GM19023 (cell line): ENCODE results near the gene SVIL.
"Not testable (repeated sequence)": the region's sequence is repeated elsewhere in the genome, so short reads cannot be mapped to it uniquely, and the experiment has no call there.

Experiments used
- ATAC-seq: cut with Tn5 transposase; IDR thresholded peaks from one replicate; pipeline ENCODE4 v1.9.1; 2021; ENCODE audit warnings: mild to moderate bottlenecking, moderate library complexity; ENCODE audit not compliant: unreplicated experiment

Gene SVIL

DNA sequence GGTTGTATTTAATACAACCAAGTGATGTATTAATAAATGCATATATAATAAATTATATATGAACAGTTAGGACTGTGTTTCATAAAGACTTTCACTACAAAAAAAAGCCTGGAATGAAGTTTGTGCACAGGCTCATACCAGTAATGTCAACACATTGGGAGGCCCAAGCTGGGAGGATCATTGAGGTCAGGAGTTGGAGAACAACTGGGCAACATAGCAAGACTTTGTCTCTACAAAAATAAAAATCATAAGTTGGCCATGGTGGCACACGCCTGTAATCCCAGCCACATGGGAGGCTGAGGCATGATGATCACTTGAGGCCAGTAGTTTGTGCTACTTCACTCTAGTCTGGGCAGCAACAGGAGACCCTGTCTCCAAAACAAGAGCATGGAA, 15.8 kb upstream of the SVIL start:
- ATAC-seq, result no peak

DNA sequence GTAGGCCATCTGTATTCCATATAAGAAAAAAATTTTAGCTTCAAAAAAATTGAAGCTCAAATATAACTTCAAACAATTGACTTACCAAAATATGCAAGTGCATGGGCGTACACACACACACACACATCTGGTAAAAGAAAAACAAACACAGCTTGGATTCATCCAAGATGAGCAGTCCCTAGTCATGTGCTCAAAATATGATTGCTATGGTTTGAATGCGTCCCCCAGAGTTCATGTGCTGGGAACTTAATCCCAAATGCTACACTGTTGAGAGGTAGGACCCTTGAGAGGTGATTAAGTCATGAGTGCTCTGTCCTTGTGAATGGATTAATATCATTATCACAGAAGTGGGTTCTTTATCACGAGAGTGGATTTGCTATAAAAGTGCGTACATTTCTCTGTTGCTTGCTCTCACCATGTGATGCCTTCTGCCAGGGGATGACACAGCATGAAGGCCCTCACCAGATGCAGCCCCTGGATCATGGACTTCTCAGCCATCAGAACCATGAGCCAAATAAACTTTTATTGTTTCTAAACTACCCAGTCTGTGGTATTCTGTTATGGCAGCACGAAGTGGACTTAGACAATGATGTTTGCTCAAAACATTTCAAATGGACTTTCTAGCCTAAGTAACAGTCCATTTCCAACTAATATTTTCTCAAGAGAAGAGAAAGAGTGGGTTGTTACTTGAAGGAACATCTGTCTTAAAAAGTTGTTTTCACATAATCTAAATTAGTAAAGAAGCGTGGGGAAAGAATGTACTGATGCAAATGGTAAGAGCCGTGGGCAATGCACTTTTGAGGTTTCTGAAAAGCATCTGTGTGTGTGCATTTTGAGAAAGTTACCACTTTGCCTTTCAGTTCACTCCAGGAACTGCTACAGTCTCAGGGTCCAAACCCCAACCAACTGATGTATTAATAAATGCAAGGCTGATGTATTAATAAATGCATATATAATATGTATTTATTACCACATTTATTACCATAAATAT, 15.1 kb upstream of the SVIL start:
- ATAC-seq, result no peak

DNA sequence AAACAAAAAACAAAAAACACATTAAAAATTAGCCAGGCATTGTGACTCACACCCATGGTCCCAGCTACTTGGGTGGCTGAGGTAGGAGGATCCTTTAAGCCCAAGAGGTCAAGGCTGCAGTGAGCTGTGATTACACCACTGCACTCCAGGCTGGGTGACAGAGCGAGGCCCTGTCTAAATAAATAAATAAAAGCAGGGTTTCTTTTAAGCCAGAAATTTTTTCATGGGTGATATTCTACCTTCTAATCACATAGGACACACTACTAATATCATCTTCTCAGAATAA, 14.2 kb upstream of the SVIL start:
- ATAC-seq, result no peak

DNA sequence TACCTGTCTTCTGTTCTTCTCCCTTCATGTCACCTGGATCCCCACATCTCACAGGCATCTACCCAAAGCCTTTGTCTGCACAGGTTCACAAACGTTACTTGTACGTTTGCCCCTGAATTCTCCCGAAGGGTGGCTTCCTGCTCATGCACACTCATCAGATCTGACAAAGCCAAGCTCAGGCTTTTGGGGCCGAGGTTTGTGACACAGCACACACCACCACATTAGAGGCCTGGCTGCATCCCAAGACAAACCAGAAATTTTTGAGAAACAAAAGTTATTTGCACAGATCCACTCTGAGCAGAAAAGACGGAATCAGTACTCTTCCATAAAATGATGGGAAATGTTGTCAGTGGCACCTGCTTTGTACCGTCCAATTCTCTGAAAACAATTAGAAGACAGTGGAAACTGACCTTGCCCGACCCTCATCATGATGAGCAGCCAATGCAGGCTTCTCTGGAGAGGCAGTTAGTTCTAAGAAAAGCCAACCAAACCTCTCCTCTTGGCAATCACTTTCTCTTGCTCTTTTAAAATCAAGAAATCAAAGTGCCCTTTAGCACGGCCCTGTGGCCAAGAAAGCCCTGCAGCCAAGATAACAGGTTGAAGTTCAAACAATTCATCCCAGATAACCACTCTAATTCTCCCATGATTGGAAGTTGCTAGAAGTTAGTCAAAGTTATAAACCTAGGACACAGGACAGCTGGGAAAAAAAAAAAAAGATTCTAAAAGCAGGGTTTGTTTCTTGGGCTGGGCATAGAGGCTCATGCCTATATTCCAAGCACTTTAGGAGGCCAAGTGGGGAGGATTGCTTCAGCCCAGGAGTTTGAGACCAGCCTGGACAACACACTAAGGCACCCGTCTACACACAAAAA, 13.6 kb upstream of the SVIL start:
- ATAC-seq, result no peak

DNA sequence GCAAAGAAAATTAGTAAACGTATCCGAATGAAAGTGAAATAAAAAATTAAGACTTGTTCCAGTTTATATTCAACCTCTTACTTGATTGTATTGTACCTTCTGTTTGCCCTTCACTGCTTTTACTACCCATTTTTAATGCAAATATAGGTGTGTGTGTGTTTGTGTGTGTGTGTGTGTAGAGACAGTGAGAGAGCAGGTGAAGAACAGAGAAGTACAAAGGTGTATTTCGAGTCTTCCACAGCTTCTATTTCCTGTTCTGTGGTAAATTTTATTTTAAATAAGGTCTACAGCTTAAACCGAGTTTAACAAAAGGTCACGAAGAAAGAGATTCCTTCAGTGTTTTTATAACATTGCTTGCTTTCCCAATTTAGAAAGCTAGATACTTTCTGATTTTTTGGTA, 12.7 kb upstream of the SVIL start:
- ATAC-seq, result no peak

DNA sequence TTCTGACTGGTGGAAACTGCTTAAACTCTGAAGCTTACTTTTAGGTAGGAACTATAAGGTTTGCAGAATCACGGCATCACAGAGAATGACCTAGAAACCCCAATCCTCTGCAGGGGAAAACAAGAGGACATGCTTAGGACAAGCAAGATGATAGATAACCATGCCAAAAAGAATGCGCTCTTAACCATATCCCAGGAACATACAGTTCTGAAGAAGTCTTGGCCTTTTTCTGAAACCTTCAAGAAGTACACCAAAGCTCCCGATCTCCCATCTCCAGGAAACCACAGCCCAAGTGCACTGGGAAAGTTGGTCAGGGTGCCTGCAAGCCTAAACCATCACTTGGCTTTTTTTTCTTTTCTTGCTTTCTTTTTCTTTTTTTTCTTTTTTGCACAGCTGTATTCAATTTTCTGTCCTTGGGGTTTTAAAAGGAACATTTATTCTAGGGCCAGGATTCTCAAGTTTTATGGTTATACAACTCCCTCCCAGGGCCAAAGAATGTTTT, 12.2 kb upstream of the SVIL start:
- ATAC-seq, result no peak

DNA sequence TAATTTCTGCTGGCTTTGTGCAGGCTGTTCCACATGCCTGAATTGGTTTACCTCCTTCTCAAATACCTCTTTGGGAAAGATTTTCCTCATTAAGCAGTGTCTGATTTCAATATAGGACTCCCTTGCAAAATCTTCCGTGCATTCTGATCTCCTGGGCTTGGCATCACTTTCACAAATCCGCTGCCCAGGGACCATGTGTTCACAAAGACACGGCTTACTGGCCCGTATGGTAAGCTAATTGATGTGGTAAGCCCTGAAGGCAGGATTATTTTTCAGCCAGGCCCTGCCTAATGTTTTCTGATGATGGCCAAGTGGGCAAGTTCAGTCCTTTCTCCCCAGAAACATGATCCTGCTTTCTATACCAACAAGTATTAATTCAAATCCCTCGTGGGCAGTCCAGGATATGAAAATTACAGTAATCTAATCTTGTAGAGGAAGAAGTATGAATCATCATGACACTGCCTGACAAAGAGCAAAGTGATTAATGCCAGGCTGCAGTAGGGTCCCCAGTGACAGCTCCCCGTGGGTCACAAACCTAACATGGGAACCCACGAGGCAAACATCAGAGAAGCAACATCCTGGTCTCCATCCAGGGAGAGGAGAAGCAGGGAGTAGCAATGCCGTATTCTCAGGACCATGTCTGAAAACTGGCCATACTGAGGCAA, 11.6 kb upstream of the SVIL start:
- ATAC-seq, result no peak

DNA sequence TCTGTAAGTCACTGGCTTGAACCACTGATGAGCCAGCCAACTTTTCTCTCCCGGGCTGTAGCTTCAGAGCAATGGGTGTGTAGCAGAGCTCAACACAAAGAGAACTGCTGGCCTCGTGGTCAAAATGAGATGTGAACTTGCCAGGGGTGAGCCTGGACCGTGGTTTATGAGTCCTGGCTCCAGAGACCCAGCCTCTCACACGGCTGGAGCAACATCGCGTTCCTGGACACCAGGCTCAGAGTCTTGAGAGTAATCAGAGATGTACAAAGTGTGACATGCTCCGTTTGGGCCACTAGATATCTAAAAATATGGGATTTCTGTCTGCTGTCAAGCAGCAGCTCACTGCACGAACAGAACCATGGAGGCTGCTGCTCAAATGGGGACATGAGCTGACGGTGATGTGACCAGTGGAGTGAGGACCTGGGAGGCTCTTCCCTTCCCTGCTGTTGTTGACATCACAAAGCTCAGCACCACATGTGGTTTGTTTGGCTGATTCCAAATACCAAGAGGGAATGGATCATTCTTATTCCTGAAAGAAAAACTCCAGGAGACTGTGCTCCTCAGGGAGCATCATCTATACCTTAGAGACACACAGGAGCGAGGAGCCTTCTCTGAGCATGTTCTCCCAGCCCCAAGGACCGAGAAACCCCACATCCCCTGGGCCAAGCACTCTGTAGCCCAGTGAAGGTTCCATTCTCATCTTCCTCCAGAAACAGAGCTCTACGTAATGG, 9.2 kb upstream of the SVIL start:
- no peak for ATAC-seq

DNA sequence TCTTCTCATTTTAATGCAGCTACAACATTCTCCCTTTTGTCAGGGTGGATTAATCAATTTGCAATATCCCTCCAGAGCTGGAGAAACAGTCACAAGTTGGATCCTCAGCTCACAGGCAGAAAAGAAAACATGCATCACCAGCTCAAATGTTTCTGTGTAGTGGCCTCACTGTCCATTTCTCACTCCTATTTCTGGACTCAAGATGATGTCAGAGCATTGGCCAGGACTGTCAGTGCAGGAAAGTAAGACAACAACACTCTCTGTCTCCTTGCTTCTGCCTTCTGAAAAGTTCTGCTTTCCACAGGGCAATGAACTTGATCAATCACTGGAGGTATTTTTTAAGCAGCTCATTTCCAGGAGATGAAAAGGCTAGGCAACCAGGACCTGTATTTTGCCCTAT, 8.2 kb upstream of the SVIL start:
- ATAC-seq, result no peak

DNA sequence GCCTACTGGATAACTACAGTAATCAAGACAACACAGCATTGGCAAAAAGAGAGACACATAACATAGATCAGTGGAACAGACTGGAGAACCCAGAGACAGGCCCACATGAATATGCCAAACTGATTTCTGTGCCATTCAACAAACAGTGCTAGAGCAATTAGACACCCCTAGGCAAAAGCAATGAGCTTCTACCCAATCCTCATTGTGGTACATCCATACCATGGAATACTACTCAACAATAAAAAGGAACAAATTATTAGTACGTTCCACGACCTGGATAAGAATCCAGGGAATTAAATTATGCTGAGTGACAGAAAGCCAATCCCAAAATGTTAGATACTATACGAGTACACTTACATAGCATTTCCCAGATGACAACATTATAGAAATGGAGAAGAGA, 2.8 kb upstream of the SVIL start:
- no peak for ATAC-seq

DNA sequence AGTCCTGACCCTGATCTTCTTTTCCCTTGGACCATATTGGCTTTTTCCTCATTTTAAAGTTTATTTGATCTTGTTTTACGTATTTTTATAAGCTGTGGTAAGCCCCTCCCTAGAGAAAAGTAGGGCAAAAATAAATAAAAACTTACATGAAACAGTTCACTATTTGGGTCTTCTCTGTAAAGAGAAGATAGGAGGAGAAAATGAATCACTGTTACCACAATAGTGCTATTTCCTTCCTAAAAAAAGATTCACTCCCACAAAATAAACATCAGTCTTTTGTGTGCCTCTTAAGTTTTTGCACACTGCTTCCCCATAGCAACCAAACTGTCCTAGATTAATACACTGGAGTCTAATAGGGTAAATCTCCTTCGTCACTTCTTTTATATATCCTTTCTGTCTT, 1.4 kb upstream of the SVIL start:
- ATAC-seq, result no peak

DNA sequence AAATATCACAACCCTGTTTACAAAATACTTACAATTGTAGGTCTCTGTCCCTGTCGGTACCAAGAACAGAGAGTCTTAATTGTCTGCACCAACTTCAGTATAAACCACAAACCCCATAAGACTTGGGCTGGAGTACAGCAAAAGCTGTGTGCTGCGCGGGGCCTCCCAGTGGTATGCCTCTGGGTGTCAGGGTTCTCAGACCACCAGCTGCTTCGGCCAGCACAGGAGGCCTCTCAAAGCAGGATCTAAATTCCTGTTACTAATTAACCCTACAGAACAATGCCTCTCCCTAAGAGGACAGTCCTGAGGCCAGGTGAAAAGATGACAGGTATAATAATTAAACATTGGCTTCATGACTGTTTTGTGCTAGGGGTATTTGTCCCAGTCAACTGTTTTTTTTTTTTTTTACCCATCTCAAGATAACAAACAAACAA, 957 bp upstream of the SVIL start:
- ATAC-seq, result peak; percentile 57

DNA sequence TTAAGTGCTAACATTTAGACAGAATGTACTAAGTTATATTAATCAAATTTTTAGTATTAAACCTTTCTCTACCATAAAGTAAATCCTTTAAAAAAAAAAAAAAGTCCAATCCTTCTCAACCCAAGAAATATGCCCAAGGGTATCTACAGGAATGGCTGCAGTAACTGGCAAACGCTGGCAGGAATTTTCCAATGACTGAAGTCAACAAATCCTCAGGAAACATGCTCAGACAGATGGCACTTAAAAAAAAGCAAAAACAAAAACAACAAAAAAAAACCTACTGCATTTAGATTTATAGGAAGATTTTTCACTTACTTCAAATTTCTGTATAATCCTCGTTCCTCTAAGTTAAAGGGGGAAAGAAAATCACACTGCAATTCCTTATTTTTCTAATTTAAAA, 666 bp downstream of the SVIL start:
- ATAC-seq, result no peak

DNA sequence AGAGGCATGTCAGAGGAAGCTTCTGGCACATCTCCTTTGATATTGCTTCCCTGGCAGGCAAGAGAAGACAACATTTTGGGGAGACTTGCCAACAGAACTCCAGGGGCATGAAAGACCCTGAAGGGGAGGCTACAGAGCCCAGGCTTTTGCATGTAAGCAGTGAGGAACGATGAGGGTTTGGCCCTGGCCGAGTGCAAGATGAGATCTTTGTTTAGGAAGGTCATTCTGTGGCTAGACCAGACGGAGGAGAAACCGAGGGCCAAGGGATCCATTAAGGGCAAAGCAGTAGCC, 3.8 kb downstream of the SVIL start:
- no peak for ATAC-seq

DNA sequence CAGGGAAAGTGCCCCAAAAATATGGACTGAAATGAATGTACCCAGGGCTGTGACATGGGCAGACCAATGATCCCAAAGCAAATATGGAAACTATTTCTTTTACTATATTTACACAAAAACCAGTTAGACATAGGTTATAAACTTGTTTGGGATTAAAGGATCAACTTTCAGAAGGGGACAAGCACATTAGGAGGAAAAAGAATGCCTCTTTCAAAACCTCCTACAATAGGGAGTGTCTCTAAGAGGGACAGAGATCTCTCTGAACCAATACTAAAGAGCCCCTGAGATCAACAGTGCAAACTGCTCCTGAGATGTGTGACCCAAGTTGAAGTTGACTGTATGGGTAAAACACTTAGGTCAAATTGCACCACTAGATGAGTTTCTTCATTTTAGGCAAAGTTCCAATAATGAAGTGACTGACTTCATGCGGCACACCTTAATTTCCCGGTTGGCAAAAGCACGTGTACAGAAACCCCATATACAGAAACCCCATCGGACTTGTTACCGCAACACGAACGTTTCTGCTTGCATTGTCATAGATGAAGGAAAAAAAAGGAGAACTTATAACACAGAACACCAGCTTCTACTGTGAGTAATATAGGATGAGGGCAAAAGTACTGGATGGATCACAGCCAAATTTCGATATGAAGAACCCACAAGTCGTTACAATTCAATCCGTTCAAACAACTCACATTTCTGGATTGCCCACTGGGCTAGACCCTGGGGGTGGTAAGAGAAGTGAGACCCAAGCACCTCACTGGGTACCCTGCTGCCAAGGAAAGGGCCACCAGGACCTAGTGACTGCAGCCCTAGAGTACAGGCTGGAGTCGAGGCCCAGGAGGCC, 4.3 kb downstream of the SVIL start:
- no peak for ATAC-seq

DNA sequence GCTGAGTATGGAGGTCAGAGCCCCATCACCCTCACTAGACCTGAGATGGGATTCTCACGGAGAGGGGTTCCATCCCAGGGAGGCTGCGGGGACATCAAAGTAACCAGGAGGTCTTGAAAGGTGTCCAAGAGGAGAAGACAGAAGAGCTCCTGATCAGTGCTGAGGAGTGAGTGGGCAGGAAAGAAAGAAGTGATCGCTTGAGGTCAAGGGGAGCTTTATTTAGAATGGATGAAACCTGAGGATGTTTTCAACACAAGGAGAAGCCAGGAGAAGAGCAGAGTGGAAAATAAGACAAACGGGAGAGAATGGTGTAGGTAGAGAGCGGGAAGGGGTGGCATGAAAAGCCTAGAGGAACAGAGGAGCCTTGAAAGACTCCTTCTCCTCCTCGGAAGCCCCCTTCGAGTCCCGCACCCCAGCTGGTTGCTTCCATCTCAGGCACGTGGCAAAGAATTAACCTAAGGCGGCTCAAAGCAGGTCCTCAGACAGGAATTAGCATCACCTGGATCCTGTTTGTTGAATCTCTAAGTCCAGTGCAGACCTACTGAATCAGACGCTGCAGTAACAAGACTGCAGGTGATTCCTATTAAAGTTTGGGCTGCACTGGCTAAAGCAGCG, 5.8 kb downstream of the SVIL start:
- no peak for ATAC-seq

DNA sequence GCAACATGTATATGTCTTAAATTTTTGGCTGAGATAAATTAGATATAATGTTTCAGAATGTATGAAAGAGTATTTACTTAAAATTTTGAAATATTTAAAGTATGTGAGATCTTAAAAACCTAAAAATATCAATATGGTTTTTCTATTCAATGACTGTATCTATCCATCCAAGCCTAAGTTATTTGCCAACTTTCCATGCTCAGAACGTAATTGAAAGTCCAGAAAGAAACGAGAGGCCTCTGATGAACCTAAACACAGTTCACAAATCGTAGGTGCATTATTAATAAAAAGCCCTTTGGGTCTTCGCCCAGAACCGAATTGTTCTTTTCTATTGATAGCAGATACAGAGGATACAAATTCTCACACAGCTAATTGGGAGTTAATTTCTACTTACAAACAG, 6.5 kb downstream of the SVIL start:
- no peak for ATAC-seq

DNA sequence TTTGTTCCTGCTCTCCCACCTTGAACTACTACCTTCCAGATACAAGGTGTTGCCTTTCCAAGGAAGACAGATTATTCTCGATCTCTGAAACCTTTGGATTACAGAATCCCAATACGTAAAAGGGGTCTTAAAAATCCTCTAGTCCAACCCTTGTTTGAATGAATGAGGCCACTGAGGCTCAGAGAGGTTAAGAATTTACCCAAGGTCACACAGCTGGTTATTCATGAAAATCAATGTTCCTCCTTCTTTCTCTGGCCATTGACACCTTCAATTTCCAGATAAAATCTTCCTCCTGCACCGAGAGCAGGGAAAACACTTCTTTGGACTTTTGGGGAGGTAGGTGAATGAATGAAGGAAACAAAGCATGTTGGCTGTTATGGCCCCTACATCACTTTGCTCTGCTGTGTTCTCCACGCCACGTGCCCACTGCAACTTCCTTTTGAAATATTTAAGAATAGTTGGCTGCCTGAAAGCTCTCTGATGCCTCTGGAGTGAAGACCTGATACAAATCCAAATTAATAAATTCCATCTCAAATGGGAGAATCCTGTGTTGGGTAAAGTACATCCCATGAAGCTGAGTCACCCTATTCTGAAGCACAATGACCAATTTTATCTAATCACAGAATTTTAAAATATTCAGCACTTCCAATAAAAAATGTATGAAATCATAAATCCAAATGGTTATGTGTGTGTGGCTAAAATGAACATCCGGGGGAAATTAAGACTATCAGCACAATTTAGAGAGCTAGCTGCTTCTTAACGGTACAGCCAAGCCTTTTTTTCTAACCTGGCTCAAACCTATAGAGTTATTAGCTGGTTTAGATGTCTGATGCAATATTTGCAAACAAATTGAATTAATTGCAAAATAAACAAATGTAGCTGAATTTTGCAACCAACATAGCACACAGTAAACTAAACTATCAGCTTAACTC, 7.3 kb downstream of the SVIL start:
- no peak for ATAC-seq

DNA sequence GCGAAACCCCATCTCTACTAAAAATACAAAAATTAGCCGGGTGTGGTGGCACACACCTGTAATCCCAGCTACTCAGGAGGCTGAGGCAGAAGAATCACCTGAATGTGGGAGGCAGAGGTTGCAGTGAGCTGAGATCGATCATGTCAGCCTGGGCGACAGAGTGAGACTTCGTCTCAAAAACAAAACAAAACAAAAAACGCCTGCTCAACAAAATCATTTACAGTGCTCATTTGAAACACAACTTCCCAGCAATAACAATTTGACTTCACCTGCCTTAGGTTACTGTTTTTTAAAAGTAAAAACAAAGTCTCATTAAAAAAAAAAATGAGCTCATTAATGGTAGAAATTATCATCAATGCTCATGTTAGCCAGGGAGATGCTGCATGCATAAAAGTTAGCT, 10.4 kb downstream of the SVIL start:
- not testable (repeated sequence) for ATAC-seq
